K562 (cell line): ENCODE results near the gene STAT4. TPM values are rescaled to one million over a fixed set of nuclear protein-coding genes. Genes with fewer than 3 reads are reported as not detected.

Source experiments
- MECOM ChIP-seq: fragments of 250-450 bp; sonication (Bioruptor Pico); IDR thresholded peaks from 2 replicates; pipeline ENCODE4 v1.8.0; 2022; ENCODE audit warnings: inconsistent platforms
- ZNF24 ChIP-seq: fragments of 450-650 bp; IDR thresholded peaks from 2 replicates; pipeline ENCODE4 v1.6.1; 2016
- ZNF407 ChIP-seq: fragments of 450-650 bp; IDR thresholded peaks from 2 replicates; pipeline ENCODE4 v1.6.1; 2016; ENCODE audit warnings: low read depth
- ZNF449 ChIP-seq: fragments of 250-450 bp; sonication (Bioruptor Pico); IDR thresholded peaks from 2 replicates; pipeline ENCODE4 v1.8.0; 2022; ENCODE audit warnings: moderate library complexity, mild to moderate bottlenecking, inconsistent platforms
- polyA plus RNA-seq, 8 experiments: library from polyadenylated mRNA; depleted of rRNA in 4 of 8; stranded (reverse) in 5 of 8; unstranded in 3 of 8; fragments of >200 nt; fragmentation: Nextera tagmentation in 2 of 8; fragmentation: Illumina TruSeq in 1 of 8; extraction: Ambion mirVana in 2 of 8; extraction: Trizol in 1 of 8; gene quantifications; 2 replicates each; pipeline versions ENCODE4 v1.2.1 to v1.2.3, GENCODE V29; 2011 to 2014; ENCODE audit warnings: inconsistent platforms in 1 of 8, missing spikeins in 1 of 8
- total RNA-seq, 7 experiments: library from RNA; depleted of rRNA in 6 of 7; stranded (reverse); fragments of >200 nt in 6 of 7; fragmentation: Illumina TruSeq in 2 of 7; extraction: Trizol in 2 of 7; gene quantifications; 2 replicates each; pipeline versions ENCODE4 v1.2.1 to v1.2.3, GENCODE V29; 2011 to 2021; ENCODE audit warnings: low replicate concordance in 1 of 7

The STAT4 gene
- total and polyA plus RNA-seq, 9 of the 15 experiments (the other 6 are each of a cell fraction or from before 2014, with no cell fraction given), result 0.01 to 0.06 (median 0.03) TPM; not detected in 6

- TF ChIP-seq ZNF449 (CRISPR knock-in tag) (no peak), ZNF24 (no peak), MECOM (CRISPR knock-in tag) (no peak), ZNF407 (no peak)
- TF ChIP-seq, all 486 proteins: peak for 0
These were observed 163.7 kb downstream of the STAT4 start (continued) for GRCh38 chr2:190987116-190987515.
